ENCODE data around the gene PPP1R14D.

PPP1R14D gene

GRCh38 chr15:40872791-40873693 lies 44.5 kb upstream of the PPP1R14D start:
- TF ChIP-seq POLR2A (IDR thresholded peaks at IDR 0.05; ENCODE audit: extremely low read depth, insufficient read length) (no peak), CTCF (IDR thresholded peaks at IDR 0.05; ENCODE audit: low read depth, low read length) (no peak), MYC (IDR thresholded peaks at IDR 0.05; ENCODE audit: low read depth, low read length) (no peak), MAX (IDR thresholded peaks at IDR 0.05; ENCODE audit: low read depth, low read length) (no peak)
- DNase-seq (ENCODE audit: low read depth), result no peak
- no peak overlapping the region for H3K4me3 ChIP-seq (ENCODE audit: low read depth, low read length)

GRCh38 chr15:40871749-40872617 lies 43.5 kb upstream of the PPP1R14D start:
- no peak overlapping the region for H3K4me3 ChIP-seq (ENCODE audit: low read depth, low read length)
- DNase-seq (ENCODE audit: low read depth), result no peak
- TF ChIP-seq CTCF (IDR thresholded peaks at IDR 0.05; ENCODE audit: low read depth, low read length) (no peak), MYC (IDR thresholded peaks at IDR 0.05; ENCODE audit: low read depth, low read length) (no peak), MAX (IDR thresholded peaks at IDR 0.05; ENCODE audit: low read depth, low read length) (no peak), POLR2A (IDR thresholded peaks at IDR 0.05; ENCODE audit: extremely low read depth, insufficient read length) (no peak)

GRCh38 chr15:40870716-40871115 lies 42.2 kb upstream of the PPP1R14D start:
- TF ChIP-seq POLR2A (IDR thresholded peaks at IDR 0.05; ENCODE audit: extremely low read depth, insufficient read length) (no peak), MYC (IDR thresholded peaks at IDR 0.05; ENCODE audit: low read depth, low read length) (no peak), MAX (IDR thresholded peaks at IDR 0.05; ENCODE audit: low read depth, low read length) (no peak), CTCF (IDR thresholded peaks at IDR 0.05; ENCODE audit: low read depth, low read length) (no peak)
- H3K4me3 ChIP-seq (ENCODE audit: low read depth, low read length), result no peak overlapping the region
- no peak for DNase-seq (ENCODE audit: low read depth)

GRCh38 chr15:40869686-40870085 lies 41.2 kb upstream of the PPP1R14D start:
- no peak overlapping the region for H3K4me3 ChIP-seq (ENCODE audit: low read depth, low read length)
- DNase-seq (ENCODE audit: low read depth), result no peak
- no peak for TF ChIP-seq MAX (IDR thresholded peaks at IDR 0.05; ENCODE audit: low read depth, low read length)
- no peak for TF ChIP-seq MYC (IDR thresholded peaks at IDR 0.05; ENCODE audit: low read depth, low read length)
- no peak for TF ChIP-seq POLR2A (IDR thresholded peaks at IDR 0.05; ENCODE audit: extremely low read depth, insufficient read length)
- no peak for TF ChIP-seq CTCF (IDR thresholded peaks at IDR 0.05; ENCODE audit: low read depth, low read length)

GRCh38 chr15:40867199-40867598 lies 38.7 kb upstream of the PPP1R14D start:
- no peak for DNase-seq (ENCODE audit: low read depth)
- no peak for TF ChIP-seq CTCF (IDR thresholded peaks at IDR 0.05; ENCODE audit: low read depth, low read length)
- TF ChIP-seq POLR2A (IDR thresholded peaks at IDR 0.05; ENCODE audit: extremely low read depth, insufficient read length), result no peak
- no peak for TF ChIP-seq MYC (IDR thresholded peaks at IDR 0.05; ENCODE audit: low read depth, low read length)
- no peak for TF ChIP-seq MAX (IDR thresholded peaks at IDR 0.05; ENCODE audit: low read depth, low read length)
- H3K4me3 ChIP-seq (ENCODE audit: low read depth, low read length), result no peak overlapping the region
